Hepatocyte (in vitro differentiated cells): Measurements from ENCODE around the gene C1QTNF2. TPM values are rescaled to one million over a fixed set of nuclear protein-coding genes. Genes with fewer than 3 reads are reported as not detected.
A peak's percentile ranks its signal among the peaks of the same experiment; 100 is the strongest.

Source experiments
- DNase-seq: peaks from one replicate; pipeline ENCODE4 v3.0.0-alpha.2; 2016; ENCODE audit warnings: low spot score
- H2AFZ ChIP-seq: fragments of 200-600 bp; sonication (generic); 2 replicates; pipeline ENCODE4 v1.6.0; 2016; ENCODE audit warnings: antibody characterized with exemption, mild to moderate bottlenecking
- H3K27ac ChIP-seq: fragments of 200-600 bp; sonication (generic); 2 replicates; pipeline ENCODE4 v1.5.1; 2016; ENCODE audit warnings: mild to moderate bottlenecking
- H3K27me3 ChIP-seq: fragments of 200-600 bp; sonication (generic); 2 replicates; pipeline ENCODE4 v1.6.1; 2016
- H3K36me3 ChIP-seq: fragments of 200-600 bp; sonication (generic); replicated peaks from 2 replicates; pipeline ENCODE4 v1.5.1; 2016; ENCODE audit warnings: low read depth; ENCODE audit not compliant: insufficient read depth
- H3K4me1 ChIP-seq: fragments of 200-600 bp; sonication (generic); 2 replicates; pipeline ENCODE4 v1.5.1; 2016; ENCODE audit warnings: mild to moderate bottlenecking, moderate library complexity; ENCODE audit not compliant: insufficient read depth
- H3K4me2 ChIP-seq: fragments of 200-600 bp; sonication (generic); 2 replicates; pipeline ENCODE4 v1.6.0; 2016
- H3K4me3 ChIP-seq: fragments of 200-600 bp; sonication (generic); 2 replicates; pipeline ENCODE4 v1.5.1; 2016; ENCODE audit warnings: mild to moderate bottlenecking
- H3K79me2 ChIP-seq: fragments of 200-600 bp; sonication (generic); 2 replicates; pipeline ENCODE4 v1.6.0; 2017; ENCODE audit warnings: mild to moderate bottlenecking
- H3K9me2 ChIP-seq: fragments of 200-600 bp; sonication (generic); replicated peaks from 2 replicates; pipeline ENCODE4 v1.6.0; 2017; ENCODE audit warnings: mild to moderate bottlenecking; ENCODE audit not compliant: insufficient read depth
- H3K9me3 ChIP-seq: fragments of 200-600 bp; sonication (generic); 2 replicates; pipeline ENCODE4 v1.5.1; 2016; ENCODE audit warnings: low read depth, mild to moderate bottlenecking
- H4K20me1 ChIP-seq: fragments of 200-600 bp; sonication (generic); 2 replicates; pipeline ENCODE4 v1.6.0; 2016; ENCODE audit warnings: mild to moderate bottlenecking; ENCODE audit not compliant: insufficient read depth, poor library complexity, severe bottlenecking
- CTCF ChIP-seq: fragments of 200-600 bp; sonication (generic); IDR thresholded peaks from 2 replicates; pipeline ENCODE4 v1.5.1; 2016; ENCODE audit warnings: antibody characterized with exemption, mild to moderate bottlenecking; ENCODE audit not compliant: poor library complexity
- EZH2 ChIP-seq: fragments of 200-600 bp; sonication (generic); IDR thresholded peaks from 2 replicates; pipeline ENCODE4 v1.6.1; 2016; ENCODE audit warnings: antibody characterized with exemption, mild to moderate bottlenecking, borderline replicate concordance
- EZH2phosphoT487 ChIP-seq: fragments of 200-600 bp; sonication (generic); IDR thresholded peaks from one replicate; pipeline ENCODE4 v1.6.1; 2018; ENCODE audit warnings: antibody characterized with exemption, mild to moderate bottlenecking, low read depth, moderate library complexity; ENCODE audit not compliant: unreplicated experiment, severe bottlenecking
- WGBS: methylation state at CpG from one replicate; pipeline ENCODE4 v1.1.6; 2016; ENCODE audit warnings: low lambda C conversion rate; ENCODE audit errors: missing lambda C conversion rate; 5-methylcytosine and 5-hydroxymethylcytosine counted together
- polyA plus RNA-seq: library from polyadenylated mRNA; unstranded; fragments of >200 nt; fragmentation: Nextera tagmentation; extraction: Ambion mirVana; gene quantifications from 2 replicates; pipeline ENCODE4 v1.2.1, GENCODE V29; 2016
- total RNA-seq: library from RNA; depleted of rRNA; stranded (reverse); fragments of >200 nt; gene quantifications from 2 replicates; pipeline ENCODE4 v1.2.3, GENCODE V29; 2014

Gene C1QTNF2
- total and polyA plus RNA-seq, 2 experiments from 2014 or later = 1.5 to 3.0 TPM

GRCh38 chr5:160366230-160366629 lies 4.2 kb downstream of the C1QTNF2 start:
- no peaks in the 10 kb centered on the region for H4K20me1 ChIP-seq
- peaks cover 12% of the 10 kb centered on the region for H3K27me3 ChIP-seq
- H3K27ac ChIP-seq = no peak overlapping the region
- DNase-seq = no peak
- H3K4me1 ChIP-seq = peaks cover 9% of the 10 kb centered on the region
- H3K4me2 ChIP-seq = no peak overlapping the region
- WGBS = 89% methylated on average over 2 of the region's 2 CpGs
- no peaks in the 10 kb centered on the region for H3K36me3 ChIP-seq
- H3K9me2 ChIP-seq = no peaks in the 10 kb centered on the region
- H2AFZ ChIP-seq = no peak overlapping the region
- H3K9me3 ChIP-seq = no peaks in the 10 kb centered on the region
- H3K79me2 ChIP-seq = no peaks in the 10 kb centered on the region
- TF ChIP-seq EZH2 (no peak), CTCF (no peak), EZH2phosphoT487 (no peak)
- no peak overlapping the region for H3K4me3 ChIP-seq

- H3K79me2 ChIP-seq = no peaks in the 10 kb centered on the region
- TF ChIP-seq EZH2 (no peak), CTCF (no peak), EZH2phosphoT487 (no peak)
- no peak for DNase-seq
- H3K27ac ChIP-seq = peak overlapping the region; percentile 74
- H3K36me3 ChIP-seq = no peaks in the 10 kb centered on the region
- H3K9me2 ChIP-seq = no peaks in the 10 kb centered on the region
- no peaks in the 10 kb centered on the region for H3K9me3 ChIP-seq
- H3K4me2 ChIP-seq = peak overlapping the region; percentile 2
- peak overlapping the region; percentile 3 for H2AFZ ChIP-seq
- WGBS = 74% methylated on average over 13 of the region's 13 CpGs
- no peaks in the 10 kb centered on the region for H3K27me3 ChIP-seq
- no peak overlapping the region for H3K4me3 ChIP-seq
- H3K4me1 ChIP-seq = peaks cover 23% of the 10 kb centered on the region
- H4K20me1 ChIP-seq = no peaks in the 10 kb centered on the region
Observed at GRCh38 chr5:160363660-160364395, 6.6 kb downstream of the C1QTNF2 start.

- Histone ChIP-seq H3K27me3 (no peaks in the 10 kb centered on the region), H3K36me3 (no peaks in the 10 kb centered on the region), H3K4me2 (peak overlapping the region; percentile 2), H3K4me1 (peaks cover 23% of the 10 kb centered on the region), H3K9me3 (no peaks in the 10 kb centered on the region), H2AFZ (peak overlapping the region; percentile 3), H3K9me2 (no peaks in the 10 kb centered on the region), H4K20me1 (no peaks in the 10 kb centered on the region), H3K27ac (peak overlapping the region; percentile 74), H3K79me2 (no peaks in the 10 kb centered on the region), H3K4me3 (no peak overlapping the region)
- TF ChIP-seq EZH2 (no peak), CTCF (no peak), EZH2phosphoT487 (no peak)
- WGBS = 46% methylated on average over 3 of the region's 3 CpGs
- peak; percentile 43 for DNase-seq
Observed at GRCh38 chr5:160363211-160363610, 7.2 kb downstream of the C1QTNF2 start.
